Kasumi-1 (cell line): ENCODE results near the gene CPT1C.

Source experiments
- DNase-seq, 2 experiments: peaks; one replicate each; lab custom pipeline; 2025; lab: John Stamatoyannopoulos, UW

CPT1C gene

DNA sequence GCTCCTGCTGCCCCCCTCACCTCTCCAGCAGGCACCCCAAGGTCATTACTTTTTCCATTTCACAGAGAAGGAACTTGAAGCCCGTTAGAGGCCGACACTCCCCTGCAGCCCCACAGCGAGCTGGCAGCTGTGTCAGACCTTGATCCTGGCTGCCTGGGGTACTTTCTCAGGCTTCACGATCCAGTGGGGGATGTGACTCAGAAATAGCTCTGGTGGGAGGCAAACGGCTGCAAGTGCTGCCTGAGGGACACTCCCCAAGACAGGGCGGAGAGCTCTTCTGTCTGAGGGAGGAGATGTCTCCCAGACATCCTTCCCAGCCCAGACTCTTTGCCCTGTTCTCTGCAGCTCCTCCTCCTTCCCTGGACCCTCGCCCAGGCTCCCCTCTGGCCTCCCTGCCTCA, 67.4 kb downstream of the CPT1C start:
- peak; percentile 60 to 61 for DNase-seq

DNA sequence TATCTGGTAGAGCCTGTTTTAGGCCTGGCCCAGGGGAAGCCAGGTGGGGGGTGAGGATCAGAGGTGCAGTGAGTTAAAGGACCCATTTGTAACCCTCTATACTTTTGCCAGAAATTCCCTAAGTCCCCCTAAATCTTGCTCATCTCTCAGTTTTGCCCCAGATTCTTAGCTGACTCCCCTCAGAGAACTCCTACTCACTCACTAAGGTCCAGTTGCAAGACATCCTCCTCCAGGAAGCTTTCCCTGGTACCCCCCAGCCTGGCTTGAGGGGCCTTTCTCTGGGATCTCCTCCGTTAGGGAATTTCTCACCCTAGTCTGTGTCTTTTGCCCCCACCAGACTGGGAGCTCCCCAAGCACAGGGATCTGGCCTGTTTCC, 70.3 kb downstream of the CPT1C start:
- no peak for DNase-seq

DNA sequence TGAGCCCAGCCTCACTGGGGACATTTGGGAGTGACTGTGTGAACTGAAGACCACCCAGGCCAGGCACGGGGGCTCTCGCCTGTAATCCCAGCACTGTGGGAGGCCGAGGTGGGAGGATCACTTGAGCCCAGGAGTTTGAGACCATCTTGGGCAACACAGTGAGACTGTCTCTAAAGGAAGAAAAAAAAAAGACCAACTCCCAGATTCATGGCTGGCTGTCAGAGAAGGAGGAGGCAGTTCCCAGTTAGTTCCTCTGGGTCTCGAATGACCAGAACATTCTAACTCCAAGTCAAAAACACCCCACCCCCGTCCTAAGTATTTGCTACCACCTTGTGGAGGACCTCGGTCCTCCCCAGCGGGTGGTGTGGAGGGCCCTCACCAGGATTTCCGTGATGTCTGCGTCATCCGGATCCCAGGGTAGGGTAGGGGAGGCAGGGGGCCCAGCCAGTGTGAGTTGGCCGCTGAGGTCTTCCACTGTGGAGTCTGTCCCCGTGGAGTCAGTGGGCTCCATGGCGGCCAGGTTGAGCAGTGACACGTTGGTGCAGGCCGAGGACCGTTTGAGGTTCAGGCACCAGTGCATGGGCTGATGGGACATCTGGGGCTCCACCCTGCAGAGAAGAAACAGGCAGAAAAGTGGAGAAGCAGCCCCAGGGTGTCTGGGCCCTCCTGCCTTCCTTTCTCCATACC, 70.9 kb downstream of the CPT1C start:
- peak; percentile 57 to 65 for DNase-seq

DNA sequence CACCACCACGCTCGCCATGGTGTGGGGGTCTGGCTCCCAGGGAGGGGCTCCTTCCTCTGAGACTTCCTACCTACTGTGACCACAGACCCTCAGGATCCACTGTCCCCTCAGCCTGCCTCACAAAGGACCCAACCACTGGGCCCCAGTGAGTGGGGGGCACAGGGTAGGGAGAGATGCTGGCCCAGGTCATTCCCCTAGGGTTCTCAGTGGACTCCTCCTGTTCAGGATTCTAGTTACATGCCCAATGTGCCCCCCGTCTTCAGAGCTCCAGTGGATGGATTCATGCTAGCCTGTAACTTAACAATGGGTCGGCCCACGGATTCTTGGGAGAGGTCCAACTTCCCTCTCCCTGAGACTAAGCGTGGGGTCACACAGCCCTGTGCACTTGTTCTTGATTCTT, 72.3 kb downstream of the CPT1C start, which contains the start of gene TSKS:
Gene TSKS, minus strand, starts transcription at position 77 of the 400 bp plus-strand sequence. Its CDS starts 59 bp downstream, at position 18.
- no peak for DNase-seq
